Limb (tissue), 2 donors: ENCODE measurements around the gene TBC1D16.

Experiments
- DNase-seq, 2 donors: peaks; one replicate each; pipeline ENCODE4 v3.0.0-alpha.2; 2016; ENCODE audit errors: extremely low spot score in 2 of 2

The TBC1D16 gene

DNA sequence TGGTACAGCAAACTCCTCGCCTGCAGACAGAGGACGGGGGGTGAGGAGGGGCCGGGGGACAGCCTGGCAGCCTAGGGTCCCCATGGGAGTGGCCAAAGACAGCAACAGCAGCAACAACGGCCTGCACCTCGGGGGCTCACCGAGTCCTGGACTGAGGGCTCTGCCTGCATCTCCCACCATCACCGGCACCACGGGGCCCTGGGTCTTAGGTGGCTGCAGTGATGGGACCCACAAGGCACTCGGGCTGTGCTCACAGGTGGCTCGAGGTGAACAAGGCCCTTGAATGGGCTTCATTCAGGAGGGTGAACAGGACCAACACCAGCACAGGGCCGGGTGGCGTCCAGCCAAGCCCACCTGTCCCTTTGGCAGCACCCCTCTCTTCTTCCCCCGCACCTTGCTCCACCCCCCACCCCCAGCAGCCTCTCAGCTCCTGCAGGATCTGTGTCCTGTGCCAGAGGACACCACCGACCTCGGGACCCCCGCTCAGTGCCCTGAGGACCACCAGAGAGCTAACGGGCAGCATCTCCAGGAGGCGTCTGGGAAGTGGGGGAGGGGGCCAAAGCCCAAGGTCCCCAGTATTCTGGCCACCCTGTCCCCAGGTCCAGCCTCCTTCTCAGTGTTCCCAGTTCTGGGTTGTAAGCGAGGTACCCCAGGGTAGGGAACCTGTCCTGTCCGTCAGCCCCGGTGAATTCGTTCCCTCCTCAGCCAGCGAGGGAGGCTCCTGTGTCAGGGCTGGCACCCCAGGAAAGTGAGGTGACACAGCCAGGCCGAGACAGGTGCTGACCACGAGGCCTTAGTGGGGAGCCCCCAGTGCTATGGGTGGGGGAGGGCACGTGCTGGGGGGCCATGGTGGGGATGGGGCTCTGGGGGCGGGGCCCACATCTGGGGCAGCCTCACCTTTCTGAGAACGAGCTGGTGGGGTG is 94.3 kb downstream of the TBC1D16 start:
- DNase-seq, result peak in 1 of 2 donors; percentile 30

DNA sequence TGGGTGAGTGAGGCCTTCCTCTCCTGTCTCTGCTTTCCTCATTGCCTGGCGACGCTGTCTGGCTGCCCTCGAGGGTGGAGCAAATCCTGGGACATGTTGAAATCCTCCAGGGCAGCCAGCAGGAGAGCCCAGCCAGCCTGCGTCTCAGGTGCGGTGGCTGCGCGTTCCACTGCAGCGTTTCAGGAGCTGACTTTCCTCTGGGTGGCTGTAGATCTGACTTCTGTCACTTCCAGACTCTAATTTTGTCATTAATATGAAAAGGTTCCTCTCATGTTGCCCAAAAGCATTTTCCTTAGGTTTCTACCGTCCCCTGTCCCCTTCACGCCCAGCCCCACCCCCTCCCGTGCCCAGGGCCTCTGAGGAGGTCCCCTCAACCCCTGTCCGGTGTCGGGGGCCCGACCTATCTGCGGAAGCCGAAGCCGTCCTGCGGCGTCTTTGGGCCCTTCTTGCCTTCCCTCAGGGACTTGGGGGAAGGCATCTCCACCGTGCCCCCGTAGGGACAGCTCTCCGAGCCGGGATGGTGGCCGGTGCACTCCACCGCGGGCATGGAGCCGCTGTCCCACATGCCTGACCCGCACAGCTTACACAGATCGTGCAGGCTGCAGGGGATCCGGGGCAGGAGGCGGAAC is 95.1 kb downstream of the TBC1D16 start:
- DNase-seq, result peak in 1 of 2 donors; percentile 28

DNA sequence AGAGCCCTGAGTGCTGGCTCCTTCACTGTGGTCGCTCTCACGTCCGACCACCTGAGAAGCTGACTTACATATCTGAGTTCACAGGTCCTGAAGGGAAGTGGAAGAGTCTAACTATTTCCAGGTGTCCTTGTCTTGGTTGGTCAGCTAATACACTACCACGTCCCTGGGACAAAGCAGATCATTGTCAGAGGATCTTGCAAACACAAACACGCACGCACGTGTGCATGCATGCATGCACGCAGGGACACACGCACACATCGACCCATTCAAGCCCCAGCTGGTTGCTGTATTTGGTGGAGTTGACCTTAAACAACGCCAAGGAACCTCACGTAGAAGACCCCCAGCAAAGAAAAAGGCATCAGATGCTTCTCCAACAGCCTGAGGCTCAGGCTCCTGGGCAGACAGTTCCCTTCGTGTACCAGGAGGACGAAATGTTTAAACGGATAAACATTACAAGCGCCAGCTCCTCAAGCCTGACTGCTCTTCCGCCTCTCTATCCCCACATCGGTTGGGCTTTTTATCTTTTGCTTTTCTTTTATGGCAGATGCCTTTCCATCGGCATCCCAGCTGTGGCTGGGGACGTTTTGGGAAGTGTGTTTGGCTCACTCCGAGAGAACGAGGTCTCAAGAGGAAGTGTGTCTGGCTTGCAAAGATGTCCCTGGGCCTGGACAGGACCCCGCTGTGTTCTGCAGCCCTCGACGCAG is 95.8 kb downstream of the TBC1D16 start:
- DNase-seq, result no peak

DNA sequence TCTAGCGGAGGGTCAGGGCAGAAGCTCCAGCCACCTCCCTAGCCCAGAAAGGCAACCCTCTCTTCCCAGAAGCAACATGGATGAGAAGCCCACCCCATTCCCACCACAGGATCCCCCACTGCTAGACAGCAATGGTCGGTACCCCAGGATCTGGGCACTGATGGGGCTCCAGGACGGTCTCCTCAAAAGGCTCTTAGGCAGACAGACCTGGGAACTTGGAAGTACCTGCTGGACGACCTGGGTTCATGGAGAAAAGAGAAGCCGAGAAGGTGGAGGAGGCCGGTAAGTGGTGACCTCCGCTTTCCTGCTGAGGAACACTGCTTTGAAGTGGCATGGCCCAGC is 96.6 kb downstream of the TBC1D16 start:
- DNase-seq, result no peak

DNA sequence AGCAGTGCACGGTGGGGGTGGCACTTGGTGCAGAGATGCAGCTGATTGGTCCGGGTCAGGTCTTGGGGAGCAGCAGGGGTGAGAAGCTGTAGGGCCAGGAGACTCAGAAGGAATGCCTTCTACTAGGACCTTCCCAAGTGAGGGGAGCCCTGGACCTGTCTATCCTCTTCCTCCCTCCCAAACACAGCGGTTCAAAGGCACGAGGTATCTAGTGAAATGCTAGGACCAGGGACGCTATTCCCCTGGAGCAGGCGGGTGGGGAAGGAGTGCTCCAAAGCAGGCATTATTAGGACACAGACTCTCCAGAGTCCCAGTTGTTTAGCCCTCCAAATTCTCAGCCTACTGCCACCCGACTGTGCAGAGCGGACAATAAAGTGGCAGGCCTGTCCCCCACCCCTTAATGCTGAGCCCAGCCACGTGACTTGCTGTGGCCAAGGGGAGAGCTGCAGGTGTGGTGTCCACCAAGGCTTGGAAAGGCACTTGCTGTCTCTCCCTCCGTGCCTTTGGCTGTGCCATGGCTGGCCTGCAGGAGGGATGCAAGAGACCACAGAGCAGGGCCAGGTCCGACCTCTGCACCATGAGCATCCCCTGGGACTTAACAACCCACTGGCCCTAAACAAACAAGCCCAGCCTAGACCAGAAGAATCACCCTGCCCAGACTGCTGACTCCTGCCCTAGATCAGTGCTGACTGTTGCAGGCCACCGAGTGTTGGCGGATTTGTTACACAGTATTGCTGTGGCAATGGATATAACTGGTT is 97.2 kb downstream of the TBC1D16 start:
- no peak for DNase-seq

DNA sequence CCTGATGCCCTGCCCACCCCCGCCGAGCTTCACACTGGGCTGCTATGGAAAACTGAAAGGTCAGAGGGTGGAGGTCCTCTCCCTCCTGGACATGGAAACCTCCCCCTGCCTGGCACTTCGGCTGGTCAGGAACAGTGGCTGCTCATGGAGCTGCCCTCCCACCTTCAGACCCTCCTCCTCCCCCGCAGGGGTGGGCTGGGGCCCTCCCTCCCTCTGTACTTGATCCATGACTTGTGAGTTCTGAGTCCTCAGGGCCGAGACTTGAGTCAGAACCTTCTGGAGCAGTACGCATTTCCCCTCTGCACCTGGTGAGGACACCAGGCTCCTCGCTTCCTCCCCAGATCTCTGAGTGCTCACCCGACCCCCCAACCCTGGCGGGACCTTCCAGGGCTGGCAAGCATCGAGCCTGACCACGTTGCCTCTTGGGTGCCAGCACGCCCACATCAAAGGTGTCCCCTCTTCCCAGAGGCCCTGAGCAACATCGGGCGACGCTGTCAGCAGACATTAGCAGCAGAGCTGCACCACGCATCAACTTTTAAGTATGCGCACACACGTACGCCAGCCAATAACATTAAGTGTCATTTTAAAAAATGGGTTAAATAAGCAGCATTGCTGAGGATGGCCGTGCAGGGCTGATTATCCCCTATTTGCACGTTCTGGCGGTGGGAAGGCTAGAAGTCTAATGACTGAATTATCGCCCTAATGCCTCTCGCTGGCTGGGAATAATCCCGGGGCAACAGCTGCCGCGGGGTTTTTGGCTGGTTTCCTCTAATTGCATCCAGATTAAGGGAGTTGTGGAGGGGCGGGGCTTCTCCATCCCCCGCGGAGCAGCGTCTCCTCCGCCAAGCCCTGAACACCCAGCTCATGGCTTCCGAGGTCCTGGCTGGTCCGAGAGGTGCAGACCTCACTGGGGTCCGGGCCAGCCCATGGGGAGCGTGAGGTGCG is 98.0 kb downstream of the TBC1D16 start:
- no peak for DNase-seq

DNA sequence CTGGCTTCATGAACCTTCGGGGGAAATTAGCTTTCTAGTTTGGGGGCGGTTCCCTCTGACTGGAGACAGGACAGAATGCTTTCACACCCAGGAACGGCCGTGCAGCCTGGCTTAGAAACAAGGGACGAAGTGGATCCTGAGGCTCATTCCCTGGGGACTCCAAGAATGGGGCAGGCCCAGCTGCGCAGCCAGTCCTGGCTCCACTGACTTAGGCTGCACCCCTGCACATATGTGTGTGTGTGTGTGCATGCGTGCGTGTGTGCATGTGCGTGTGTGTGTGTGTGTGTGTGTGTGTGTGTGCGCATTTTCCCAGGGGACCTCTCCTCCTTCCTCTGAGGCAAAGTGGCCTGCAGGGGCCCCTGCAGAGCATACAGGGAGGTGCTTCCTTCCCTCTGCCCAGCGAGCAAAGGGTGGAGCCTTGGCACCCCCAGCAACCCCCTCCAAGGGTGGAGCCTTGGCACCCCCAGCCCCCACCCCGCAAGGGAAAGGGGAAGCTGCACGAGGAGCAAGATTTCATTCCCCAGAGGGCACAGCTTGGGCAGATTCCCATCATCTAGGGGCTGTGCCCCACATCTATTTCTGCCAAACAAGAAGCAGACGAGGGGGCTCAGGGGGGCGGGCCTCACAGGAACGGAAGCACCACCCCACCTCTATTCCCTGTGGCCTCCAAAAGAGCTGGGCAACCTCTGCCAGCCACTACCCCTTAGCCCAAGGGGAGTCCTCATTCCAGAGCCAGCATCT is 98.9 kb downstream of the TBC1D16 start:
- no peak for DNase-seq

DNA sequence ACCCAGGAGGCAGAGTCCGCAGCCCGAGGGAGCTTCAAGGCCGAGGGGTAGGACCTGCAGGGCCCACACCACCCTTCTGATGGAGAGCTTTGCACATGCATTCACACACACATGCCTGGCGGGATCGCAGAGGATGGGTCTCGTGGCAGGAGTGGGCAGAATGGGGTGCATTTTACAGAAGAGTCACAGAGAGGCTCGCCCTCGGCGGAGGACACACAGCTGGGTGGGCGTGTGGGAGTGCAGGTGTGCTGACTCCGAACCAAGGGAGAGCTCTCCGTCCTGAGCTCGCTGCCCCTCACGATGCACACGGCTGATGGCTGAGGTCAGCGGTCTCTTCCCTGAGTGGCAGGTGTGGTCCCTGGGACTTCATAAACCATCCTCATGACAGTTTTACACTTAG is 99.6 kb downstream of the TBC1D16 start:
- DNase-seq, result no peak

DNA sequence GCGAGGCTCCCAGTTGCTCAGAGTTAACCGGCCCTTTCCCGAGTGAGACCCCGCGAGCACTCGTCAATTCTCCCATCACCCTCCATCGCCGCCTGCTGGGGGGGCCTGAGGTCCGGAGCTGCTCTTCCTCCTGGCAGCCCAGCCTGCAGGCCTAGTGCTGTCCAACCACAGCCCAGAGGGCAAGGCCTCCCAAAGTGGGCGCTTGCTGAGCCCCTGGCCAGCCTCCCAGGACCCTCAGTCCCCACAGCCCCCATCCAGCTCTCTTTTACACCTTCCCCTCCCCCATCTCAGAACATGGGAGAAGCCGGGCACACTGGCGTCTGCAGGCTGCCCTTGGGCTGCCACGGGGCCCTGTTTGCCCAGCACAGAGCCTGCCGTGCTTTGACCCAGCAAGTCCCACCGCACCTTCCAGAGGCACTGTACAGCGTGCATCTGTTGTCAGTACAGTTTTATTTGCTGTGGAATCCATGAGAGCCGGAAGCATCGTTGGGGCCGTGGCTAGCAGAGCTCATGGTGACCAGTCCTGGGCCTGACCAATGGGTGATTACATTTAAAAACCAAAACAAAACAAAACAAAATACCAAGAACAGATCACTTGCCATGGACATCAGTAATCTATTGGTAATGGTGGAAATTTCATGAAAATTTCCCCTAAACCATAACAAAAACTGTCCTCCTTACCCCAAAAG is 100.3 kb downstream of the TBC1D16 start:
- no peak for DNase-seq

DNA sequence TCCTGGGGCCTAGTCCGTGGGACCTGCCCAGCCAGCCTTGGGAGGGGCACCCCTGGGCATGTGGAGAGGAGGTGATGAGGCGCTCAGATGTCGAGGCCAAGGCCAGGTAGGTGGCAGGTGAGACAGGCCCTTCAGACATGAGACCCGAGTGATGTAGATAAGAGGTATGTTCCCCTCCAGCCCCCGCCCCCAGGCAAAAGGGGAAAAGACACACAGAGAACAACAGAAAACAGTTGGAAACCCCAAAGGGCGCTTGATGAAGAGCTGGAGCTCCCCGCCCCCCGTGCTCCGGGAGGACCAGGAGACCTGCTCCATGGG is 101.1 kb downstream of the TBC1D16 start:
- no peak for DNase-seq

DNA sequence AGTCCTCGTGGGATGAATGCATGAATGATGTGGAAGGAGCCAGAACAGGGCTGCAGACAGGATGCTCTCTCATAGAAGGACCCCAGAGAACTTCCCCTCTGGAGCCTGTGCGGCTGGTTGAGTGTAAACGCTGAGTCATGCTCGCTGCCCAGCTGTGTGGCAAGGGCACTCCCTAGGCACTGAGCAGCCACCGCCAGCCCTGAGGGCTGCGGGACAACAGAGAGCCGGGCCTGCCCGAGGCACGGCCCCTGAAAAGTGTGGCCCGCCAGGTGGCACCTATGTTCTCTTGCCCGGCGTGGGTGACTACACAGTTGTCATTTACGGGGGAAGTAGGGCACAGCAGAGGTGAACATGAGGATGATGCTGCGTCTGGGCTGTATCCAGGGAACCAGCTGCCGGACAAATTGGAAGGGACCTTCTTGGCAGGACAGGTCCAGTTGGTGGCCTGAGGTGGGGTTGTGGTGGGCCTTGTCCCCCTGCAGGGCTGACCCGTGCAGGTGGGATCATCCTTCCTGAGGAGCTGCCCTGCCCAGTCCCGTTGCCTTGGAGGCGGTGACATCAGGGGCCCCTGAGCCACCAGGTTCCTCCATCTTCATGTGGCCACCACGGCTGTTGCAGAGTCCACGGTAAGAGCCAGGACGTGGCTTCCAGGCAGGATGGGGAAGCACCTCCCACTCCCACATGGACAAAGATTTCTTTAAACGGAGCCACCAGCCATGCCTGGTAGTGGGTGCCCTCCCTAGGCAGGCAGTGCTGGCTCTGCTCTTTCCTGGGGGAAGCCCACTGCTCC is 101.6 kb downstream of the TBC1D16 start:
- DNase-seq, result no peak

DNA sequence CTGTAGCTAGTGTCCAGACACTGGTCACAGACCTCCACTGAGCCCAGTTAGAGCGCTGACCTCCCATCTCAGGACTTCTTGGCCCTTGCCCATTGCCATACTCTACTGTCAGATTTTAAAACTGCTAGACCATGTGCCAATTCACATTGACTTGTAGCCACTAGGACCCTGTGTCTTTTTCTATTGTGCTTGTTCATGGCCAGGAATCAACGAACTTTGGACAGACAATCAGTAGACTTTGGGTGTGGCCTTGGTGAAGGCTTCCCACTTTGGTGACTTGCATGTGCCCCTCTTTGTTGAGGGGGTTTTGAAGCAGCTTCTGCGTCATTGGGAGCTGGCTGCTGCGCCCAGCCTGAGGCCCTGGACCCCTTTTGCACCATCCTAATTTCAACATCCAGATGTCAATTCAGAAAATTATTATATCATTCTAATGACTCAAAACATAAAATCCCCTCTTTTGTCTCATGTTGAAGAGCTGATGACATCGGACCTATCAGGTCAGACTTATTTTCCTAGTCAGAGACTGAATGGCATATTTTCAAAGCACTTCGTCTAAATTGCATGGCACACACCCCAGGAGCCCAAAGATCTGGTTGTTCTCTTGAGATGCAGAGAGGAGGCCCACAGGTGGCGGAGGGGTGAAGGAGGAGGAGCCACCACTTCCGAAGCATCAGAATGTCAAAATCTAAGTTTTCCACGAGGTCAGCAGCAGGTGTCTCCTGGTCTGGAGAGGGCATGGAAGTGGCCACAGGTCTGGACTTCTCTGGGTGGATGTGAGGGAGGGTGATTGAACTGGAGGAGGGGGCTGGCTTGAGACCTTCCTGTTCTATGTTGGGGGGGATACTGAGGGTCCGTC is 103.0 kb downstream of the TBC1D16 start:
- DNase-seq, result no peak

DNA sequence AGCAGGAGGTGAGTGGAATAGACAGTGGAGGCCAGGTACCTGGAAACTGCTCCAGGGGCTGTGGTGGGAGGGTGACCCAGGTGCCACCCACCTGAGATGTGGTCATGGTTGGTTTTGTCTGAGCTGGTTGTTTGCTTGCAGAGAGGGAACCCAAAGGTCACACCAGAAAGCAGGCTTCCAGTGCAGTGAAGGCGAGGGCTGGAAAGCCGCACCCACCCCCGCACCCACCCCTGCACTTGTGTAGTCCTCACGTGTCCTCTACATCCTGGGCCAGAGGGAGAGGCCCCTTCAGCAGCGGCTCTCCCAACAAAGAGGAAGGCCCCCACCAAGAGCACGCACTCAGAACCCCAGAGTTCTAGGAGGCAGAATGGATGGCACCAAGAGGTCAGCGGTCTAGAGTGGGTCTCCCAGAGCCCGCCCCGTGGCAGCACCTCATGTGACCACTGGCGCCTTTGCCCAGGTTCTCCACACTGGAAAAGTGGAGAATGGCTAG is 103.8 kb downstream of the TBC1D16 start:
- DNase-seq, result no peak

DNA sequence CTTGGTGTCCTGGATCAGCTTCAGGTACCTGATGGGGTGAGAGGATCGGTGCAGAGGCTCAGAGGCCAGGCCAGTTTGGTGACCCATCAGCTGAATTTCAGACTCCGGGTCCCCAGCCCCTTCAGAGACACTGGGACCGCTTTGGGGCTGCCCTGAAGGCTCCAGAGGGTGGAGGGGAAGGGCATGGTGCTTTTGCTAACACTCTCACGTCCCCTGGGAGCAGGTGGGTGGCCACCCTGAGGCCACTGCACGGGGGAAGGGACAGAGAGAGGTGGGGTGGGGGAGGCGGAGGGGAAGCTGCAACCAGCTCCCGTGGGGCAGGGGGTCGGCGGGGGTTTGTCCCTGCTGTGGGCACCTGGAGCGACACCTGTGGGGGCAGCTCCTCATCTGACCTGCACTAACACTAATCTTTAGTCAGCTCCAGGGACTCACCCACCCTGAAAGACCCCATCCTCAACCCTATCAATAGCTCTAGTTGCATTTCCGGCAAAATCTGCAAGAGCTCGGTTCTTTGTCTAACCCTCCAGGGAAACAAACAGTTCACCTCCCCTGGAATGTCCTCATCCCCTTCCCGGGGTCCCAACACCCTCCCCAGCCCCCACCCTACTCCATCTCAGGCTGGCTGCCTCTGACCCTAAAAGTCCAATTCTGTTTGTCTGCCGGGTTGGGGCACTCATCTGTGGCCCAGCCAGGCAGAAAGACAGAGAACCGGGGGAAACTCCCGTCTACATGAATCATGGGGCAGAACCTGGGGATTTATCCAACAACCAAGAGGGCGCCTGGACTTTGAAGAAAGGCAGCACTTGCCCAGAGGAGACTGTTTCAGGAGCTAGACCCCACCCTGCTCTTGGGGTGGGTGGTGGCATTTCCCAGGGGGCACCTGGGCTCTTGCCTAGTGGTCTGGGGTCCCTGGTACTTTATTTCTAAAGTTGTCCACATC is 104.5 kb downstream of the TBC1D16 start:
- no peak for DNase-seq

DNA sequence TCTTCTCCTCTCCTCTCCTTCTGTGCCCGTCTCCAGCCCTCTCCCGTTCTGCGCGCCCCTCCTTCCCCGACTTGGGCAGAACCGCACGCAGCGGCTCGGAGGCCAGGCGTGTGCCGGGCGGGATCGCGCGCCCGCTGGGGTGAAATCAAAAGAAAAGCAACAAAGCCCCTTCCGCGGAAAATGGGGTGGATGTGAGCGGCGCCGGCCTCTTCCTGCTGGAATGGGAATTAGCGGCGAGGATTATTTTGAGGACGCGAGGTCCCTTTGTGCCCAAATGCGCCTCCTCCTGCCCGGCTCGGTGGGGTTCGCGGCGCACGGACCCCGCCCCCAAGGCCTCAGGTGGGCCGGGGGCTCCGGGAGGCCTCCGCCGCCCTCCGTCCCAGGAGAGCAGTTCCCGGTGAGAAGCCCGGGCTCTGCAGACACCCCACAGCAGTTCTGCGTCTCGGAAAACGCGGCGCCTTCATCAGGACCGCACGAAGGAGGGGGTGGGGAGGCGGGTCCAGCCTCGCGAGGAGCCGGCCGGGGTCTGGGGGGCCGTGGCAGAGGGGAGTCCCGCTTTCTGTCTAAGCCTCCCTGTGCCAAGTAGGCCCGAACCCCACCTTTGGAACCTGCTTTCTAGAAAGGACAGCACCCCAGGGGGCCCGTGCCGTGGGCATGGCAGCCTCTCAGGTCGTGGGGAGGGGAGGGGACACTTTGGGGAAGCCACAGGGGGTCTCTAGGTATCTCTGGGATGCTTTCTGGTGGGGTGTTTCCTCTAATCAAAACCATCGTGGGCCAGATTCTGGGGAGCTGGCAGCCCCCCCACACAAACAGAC is 105.4 kb downstream of the TBC1D16 start:
- DNase-seq, result peak in 1 of 2 donors; percentile 66
